Loucy (cell line): Measurements from ENCODE around the gene EML5.

Experiments used
- H2AFZ ChIP-seq: fragments of 200-600 bp; sonication (generic); 2 replicates; pipeline ENCODE4 v1.6.0; 2016; ENCODE audit warnings: antibody characterized with exemption, mild to moderate bottlenecking, low read length, moderate library complexity
- H3F3A ChIP-seq: fragments of 200-600 bp; 2 replicates; pipeline ENCODE4 v1.6.0; 2016; ENCODE audit warnings: antibody characterized with exemption, low read depth, mild to moderate bottlenecking
- H3K27me3 ChIP-seq: fragments of 200-600 bp; sonication (generic); 2 replicates; pipeline ENCODE4 v1.6.1; 2014; ENCODE audit warnings: low read length, mild to moderate bottlenecking; ENCODE audit not compliant: insufficient read depth, poor library complexity, severe bottlenecking
- H3K36me3 ChIP-seq: fragments of 200-600 bp; sonication (generic); 2 replicates; pipeline ENCODE4 v1.6.1; 2016; ENCODE audit warnings: low read length; ENCODE audit not compliant: insufficient read depth
- H3K4me1 ChIP-seq: fragments of 200-600 bp; sonication (generic); 2 replicates; pipeline ENCODE4 v1.5.1; 2014; ENCODE audit warnings: low read length, mild to moderate bottlenecking; ENCODE audit not compliant: insufficient read depth, poor library complexity, severe bottlenecking
- H3K4me2 ChIP-seq: fragments of 200-600 bp; sonication (generic); 2 replicates; pipeline ENCODE4 v1.6.0; 2014; ENCODE audit warnings: antibody characterized with exemption, low read length, low read depth, mild to moderate bottlenecking; ENCODE audit not compliant: poor library complexity, severe bottlenecking
- H3K4me3 ChIP-seq: fragments of 200-600 bp; sonication (generic); 2 replicates; pipeline ENCODE4 v1.5.1; 2014; ENCODE audit warnings: low read length, mild to moderate bottlenecking, mixed read lengths; ENCODE audit not compliant: poor library complexity, severe bottlenecking
- H3K79me2 ChIP-seq: fragments of 200-600 bp; sonication (generic); 2 replicates; pipeline ENCODE4 v1.6.1; 2014; ENCODE audit warnings: low read length; ENCODE audit not compliant: insufficient read depth
- H3K9ac ChIP-seq: fragments of 200-600 bp; sonication (generic); 2 replicates; pipeline ENCODE4 v1.6.0; 2014; ENCODE audit warnings: mild to moderate bottlenecking, low read depth, low read length, moderate library complexity; ENCODE audit not compliant: poor library complexity, severe bottlenecking
- H3K9me2 ChIP-seq: fragments of 200-600 bp; sonication (generic); replicated peaks from 2 replicates; pipeline ENCODE4 v1.6.1; 2016; ENCODE audit warnings: low read depth, low read length, mixed read lengths
- H3K9me3 ChIP-seq: fragments of 200-600 bp; sonication (generic); 2 replicates; pipeline ENCODE4 v1.6.1; 2014; ENCODE audit warnings: mild to moderate bottlenecking, antibody characterized with exemption, low read length, low read depth; ENCODE audit not compliant: insufficient read depth
- H4K20me1 ChIP-seq: fragments of 200-600 bp; sonication (generic); 2 replicates; pipeline ENCODE4 v1.6.0; 2014; ENCODE audit warnings: antibody characterized with exemption, low read length, mild to moderate bottlenecking; ENCODE audit not compliant: insufficient read depth, poor library complexity, severe bottlenecking
- CTCF ChIP-seq: fragments of 200-600 bp; sonication (generic); conservative IDR thresholded peaks from 2 replicates; pipeline ENCODE4 v1.5.1; 2014; ENCODE audit warnings: mild to moderate bottlenecking, antibody characterized with exemption, low read length
- EZH2phosphoT487 ChIP-seq: fragments of 200-600 bp; IDR thresholded peaks from 2 replicates; pipeline ENCODE4 v1.6.1; 2018; ENCODE audit warnings: antibody characterized with exemption, mild to moderate bottlenecking, moderate library complexity, borderline replicate concordance

Gene EML5

GRCh38 chr14:88749139-88749538 is 43.6 kb downstream of the EML5 start:
- H4K20me1 ChIP-seq = no peaks in the 10 kb centered on the region
- H3K9me3 ChIP-seq = no peaks in the 10 kb centered on the region
- no peaks in the 10 kb centered on the region for H3K4me1 ChIP-seq
- no peak overlapping the region for H3K4me3 ChIP-seq
- H3K27me3 ChIP-seq = no peaks in the 10 kb centered on the region
- H3K36me3 ChIP-seq = no peaks in the 10 kb centered on the region
- H3K9ac ChIP-seq = no peak overlapping the region
- H3K9me2 ChIP-seq = no peaks in the 10 kb centered on the region
- no peaks in the 10 kb centered on the region for H3K79me2 ChIP-seq
- no peak overlapping the region for H3K4me2 ChIP-seq
- TF ChIP-seq CTCF (no peak), EZH2phosphoT487 (no peak)
- no peak overlapping the region for H2AFZ ChIP-seq
- H3F3A ChIP-seq = no peaks in the 10 kb centered on the region

- Histone ChIP-seq H3K79me2 (no peaks in the 10 kb centered on the region), H3F3A (no peaks in the 10 kb centered on the region), H3K9me3 (no peaks in the 10 kb centered on the region), H3K4me2 (no peak overlapping the region), H3K4me3 (no peak overlapping the region), H3K9ac (no peak overlapping the region), H2AFZ (no peak overlapping the region), H3K27me3 (no peaks in the 10 kb centered on the region), H3K9me2 (no peaks in the 10 kb centered on the region), H3K4me1 (no peaks in the 10 kb centered on the region), H3K36me3 (no peaks in the 10 kb centered on the region), H4K20me1 (no peaks in the 10 kb centered on the region)
- TF ChIP-seq EZH2phosphoT487 (no peak), CTCF (no peak)
These were observed 44.5 kb downstream of the EML5 start for GRCh38 chr14:88748288-88748687.

DNA sequence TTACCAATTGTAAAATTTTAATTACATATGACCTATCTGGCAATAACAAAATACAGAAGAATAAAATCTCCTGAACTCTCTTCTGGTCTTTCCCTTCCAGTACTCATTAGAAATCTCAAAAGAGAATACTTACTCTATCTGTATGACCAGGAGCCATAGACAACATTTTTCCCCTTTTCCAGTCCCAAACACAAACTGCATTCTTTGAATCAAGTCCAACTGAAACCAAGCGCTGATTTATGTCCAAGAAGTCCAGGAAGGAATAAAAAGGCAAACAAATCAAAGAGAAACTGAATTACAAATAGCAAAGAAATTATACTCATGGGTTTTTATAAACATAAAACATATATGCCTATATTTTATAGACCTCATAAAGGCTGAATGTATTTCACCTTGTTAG is 46.7 kb downstream of the EML5 start:
- H3K27me3 ChIP-seq = no peaks in the 10 kb centered on the region
- H3K4me1 ChIP-seq = no peaks in the 10 kb centered on the region
- no peaks in the 10 kb centered on the region for H4K20me1 ChIP-seq
- no peak overlapping the region for H3K4me3 ChIP-seq
- no peak for TF ChIP-seq CTCF
- TF ChIP-seq EZH2phosphoT487 = no peak
- no peak overlapping the region for H3K9ac ChIP-seq
- H3K36me3 ChIP-seq = no peaks in the 10 kb centered on the region
- no peaks in the 10 kb centered on the region for H3K9me2 ChIP-seq
- no peak overlapping the region for H2AFZ ChIP-seq
- H3K4me2 ChIP-seq = no peak overlapping the region
- no peaks in the 10 kb centered on the region for H3K79me2 ChIP-seq
- no peaks in the 10 kb centered on the region for H3K9me3 ChIP-seq
- H3F3A ChIP-seq = no peaks in the 10 kb centered on the region
